HG02973 (cell line): Measurements from ENCODE around the gene NABP2.

ENCODE experiments used
- ATAC-seq: cut with Tn5 transposase; IDR thresholded peaks from one replicate; pipeline ENCODE4 v1.9.1; 2021; ENCODE audit warnings: moderate library complexity; ENCODE audit not compliant: unreplicated experiment

NABP2 gene

GRCh38 chr12:56212361-56212760 is 11.8 kb upstream of the NABP2 start:
- ATAC-seq = no peak

- ATAC-seq = no peak
Observed at GRCh38 chr12:56213878-56214277, 10.3 kb upstream of the NABP2 start.

GRCh38 chr12:56216461-56216860 is 7.7 kb upstream of the NABP2 start:
- ATAC-seq = no peak

- ATAC-seq = no peak
Observed at GRCh38 chr12:56219840-56220239, 4.3 kb upstream of the NABP2 start.

GRCh38 chr12:56220611-56221231 is 3.4 kb upstream of the NABP2 start:
- ATAC-seq = no peak

GRCh38 chr12:56221232-56221756 is 2.8 kb upstream of the NABP2 start:
- peak; percentile 9 for ATAC-seq

GRCh38 chr12:56221757-56222530 is 2.2 kb upstream of the NABP2 start, which contains the start of gene RNF41:
Gene RNF41 (minus strand): TSS chr12:56221922. CDS start chr12:56214047, 7,875 bp downstream.
- ATAC-seq = peak; percentile 73

GRCh38 chr12:56222531-56222895 is 1.6 kb upstream of the NABP2 start:
- ATAC-seq = no peak

GRCh38 chr12:56223571-56224101 is 506 bp upstream of the NABP2 start:
- ATAC-seq = no peak

GRCh38 chr12:56224954-56225353 is 812 bp downstream of the NABP2 start:
- ATAC-seq = no peak

GRCh38 chr12:56229082-56229481 is 4.9 kb downstream of the NABP2 start:
- ATAC-seq = no peak

GRCh38 chr12:56229916-56230431 is 5.8 kb downstream of the NABP2 start, which contains the start of gene SLC39A5:
Gene SLC39A5 (plus strand): TSS chr12:56230051. CDS start chr12:56231275, 1,224 bp downstream.
- no peak for ATAC-seq

- ATAC-seq = no peak
Observed at GRCh38 chr12:56230432-56231183, 6.5 kb downstream of the NABP2 start.

GRCh38 chr12:56231184-56231582 is 7.0 kb downstream of the NABP2 start:
- ATAC-seq = no peak

GRCh38 chr12:56234746-56235436 is 10.7 kb downstream of the NABP2 start:
- ATAC-seq = no peak

GRCh38 chr12:56236091-56236490 is 11.9 kb downstream of the NABP2 start:
- no peak for ATAC-seq

- ATAC-seq = no peak
Observed at GRCh38 chr12:56236985-56237384, 12.8 kb downstream of the NABP2 start.

- no peak for ATAC-seq
Observed at GRCh38 chr12:56237552-56237951, 13.4 kb downstream of the NABP2 start.

- ATAC-seq = no peak
Observed at GRCh38 chr12:56241424-56242303, 17.5 kb downstream of the NABP2 start.
